ENCODE measurements around the gene PTPMT1. TPM values are rescaled to one million over a fixed set of nuclear protein-coding genes. Genes with fewer than 3 reads are reported as not detected.
A peak's percentile ranks its signal among the peaks of the same experiment; 100 is the strongest.

Gene PTPMT1
- total and polyA plus RNA-seq, 10 donors = 26.1 to 101 (median 44.2) TPM

DNA sequence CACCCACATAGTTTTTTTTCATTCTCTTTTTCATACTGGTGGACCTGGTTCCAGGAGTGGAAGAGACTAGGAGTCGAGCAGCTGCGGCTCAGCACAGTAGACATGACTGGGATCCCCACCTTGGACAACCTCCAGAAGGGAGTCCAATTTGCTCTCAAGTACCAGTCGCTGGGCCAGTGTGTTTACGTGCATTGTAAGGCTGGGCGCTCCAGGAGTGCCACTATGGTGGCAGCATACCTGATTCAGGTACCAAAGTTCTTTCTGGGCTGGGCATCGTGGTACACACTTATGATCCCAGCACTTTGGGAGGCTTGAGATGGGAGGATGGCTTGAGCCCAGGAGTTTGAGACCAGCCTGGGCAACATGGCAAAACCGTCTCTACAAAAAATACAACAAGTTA, 4.2 kb downstream of the PTPMT1 start:
- intact Hi-C loops (cut with DNase I; ENCODE audit: low total_unique reads) = no loop called here
- Histone ChIP-seq H3K27ac (no peak overlapping the region), H3K27me3 (replicated peaks in 1 of 7) (no peaks in the 10 kb centered on the region), H3K4me1 (peaks cover 11 to 65% (median 20%) of the 10 kb centered on the region in 6 donors), H3K9me3 (no peaks in the 10 kb centered on the region), H3K4me3 (no peak overlapping the region), H3K36me3 (peaks cover 9 to 63% (median 45%) of the 10 kb centered on the region in 6 donors)
- no peak for TF ChIP-seq POLR2AphosphoS5 (IDR thresholded peaks at IDR 0.05)
- TF ChIP-seq, protein P1, sequence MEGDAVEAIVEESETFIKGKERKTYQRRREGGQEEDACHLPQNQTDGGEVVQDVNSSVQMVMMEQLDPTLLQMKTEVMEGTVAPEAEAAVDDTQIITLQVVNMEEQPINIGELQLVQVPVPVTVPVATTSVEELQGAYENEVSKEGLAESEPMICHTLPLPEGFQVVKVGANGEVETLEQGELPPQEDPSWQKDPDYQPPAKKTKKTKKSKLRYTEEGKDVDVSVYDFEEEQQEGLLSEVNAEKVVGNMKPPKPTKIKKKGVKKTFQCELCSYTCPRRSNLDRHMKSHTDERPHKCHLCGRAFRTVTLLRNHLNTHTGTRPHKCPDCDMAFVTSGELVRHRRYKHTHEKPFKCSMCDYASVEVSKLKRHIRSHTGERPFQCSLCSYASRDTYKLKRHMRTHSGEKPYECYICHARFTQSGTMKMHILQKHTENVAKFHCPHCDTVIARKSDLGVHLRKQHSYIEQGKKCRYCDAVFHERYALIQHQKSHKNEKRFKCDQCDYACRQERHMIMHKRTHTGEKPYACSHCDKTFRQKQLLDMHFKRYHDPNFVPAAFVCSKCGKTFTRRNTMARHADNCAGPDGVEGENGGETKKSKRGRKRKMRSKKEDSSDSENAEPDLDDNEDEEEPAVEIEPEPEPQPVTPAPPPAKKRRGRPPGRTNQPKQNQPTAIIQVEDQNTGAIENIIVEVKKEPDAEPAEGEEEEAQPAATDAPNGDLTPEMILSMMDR (IDR thresholded peaks at IDR 0.05 in 8 of 11, conservative IDR thresholded peaks at IDR 0.05 in 3 of 11) = no peak
- no peak for TF ChIP-seq POLR2A (IDR thresholded peaks at IDR 0.05)
- DNase-seq = peak; percentile 10
- WGBS, 5 donors = 95 to 99% (median 98%) methylated on average over 7 of the region's 7 CpGs

- H3K9me3 ChIP-seq = no peaks in the 10 kb centered on the region
- H3K4me1 ChIP-seq = peaks cover 6 to 68% (median 14%) of the 10 kb centered on the region in 6 donors
- H3K4me3 ChIP-seq = no peak overlapping the region
- peaks cover 9 to 75% (median 57%) of the 10 kb centered on the region in 6 donors for H3K36me3 ChIP-seq
- H3K27ac ChIP-seq = no peak overlapping the region
- DNase-seq = no peak
- 63 to 83% (median 76%) methylated on average over 3 of the region's 3 CpGs for WGBS, 5 donors
- no peaks in the 10 kb centered on the region for H3K27me3 ChIP-seq (replicated peaks in 1 of 7)
- TF ChIP-seq POLR2A (IDR thresholded peaks at IDR 0.05) = no peak
- intact Hi-C loops (cut with DNase I; ENCODE audit: low total_unique reads) = no loop called here
Observed at GRCh38 chr11:47570651-47571356, 5.4 kb downstream of the PTPMT1 start.

DNA sequence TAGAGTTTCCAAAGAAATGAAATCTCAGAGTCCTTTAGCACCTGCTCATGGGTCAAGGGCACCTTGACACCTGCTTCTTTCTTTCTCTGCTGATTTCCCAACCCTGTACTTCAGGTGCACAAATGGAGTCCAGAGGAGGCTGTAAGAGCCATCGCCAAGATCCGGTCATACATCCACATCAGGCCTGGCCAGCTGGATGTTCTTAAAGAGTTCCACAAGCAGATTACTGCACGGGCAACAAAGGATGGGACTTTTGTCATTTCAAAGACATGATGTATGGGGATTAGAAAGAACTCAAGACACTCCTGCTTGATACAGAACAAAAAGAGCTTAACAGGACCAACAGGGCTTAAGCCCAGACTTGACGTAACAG, 5.9 kb downstream of the PTPMT1 start:
- peaks cover 5 to 67% (median 12%) of the 10 kb centered on the region in 6 donors for H3K4me1 ChIP-seq
- peaks cover 9 to 80% (median 60%) of the 10 kb centered on the region in 6 donors for H3K36me3 ChIP-seq
- no peak overlapping the region for H3K4me3 ChIP-seq
- WGBS, 5 donors = 86 to 94% (median 91%) methylated on average over 4 of the region's 4 CpGs
- DNase-seq = peak; percentile 13
- intact Hi-C loops (cut with DNase I; ENCODE audit: low total_unique reads) = no loop called here
- TF ChIP-seq, protein P1 (IDR thresholded peaks at IDR 0.05 in 8 of 11, conservative IDR thresholded peaks at IDR 0.05 in 3 of 11) = no peak
- no peak for TF ChIP-seq POLR2AphosphoS5 (IDR thresholded peaks at IDR 0.05)
- TF ChIP-seq POLR2A (IDR thresholded peaks at IDR 0.05) = no peak
- no peaks in the 10 kb centered on the region for H3K27me3 ChIP-seq (replicated peaks in 1 of 7)
- no peaks in the 10 kb centered on the region for H3K9me3 ChIP-seq
- H3K27ac ChIP-seq = no peak overlapping the region

- WGBS, 5 donors = 76 to 97% (median 96%) methylated on average over 1 of the region's 1 CpG
- TF ChIP-seq, protein P1 (IDR thresholded peaks at IDR 0.05 in 8 of 11, conservative IDR thresholded peaks at IDR 0.05 in 3 of 11) = no peak
- TF ChIP-seq POLR2A (IDR thresholded peaks at IDR 0.05) = no peak
- TF ChIP-seq POLR2AphosphoS5 (IDR thresholded peaks at IDR 0.05) = no peak
- intact Hi-C loops (cut with DNase I; ENCODE audit: low total_unique reads) = no loop called here
- Histone ChIP-seq H3K9me3 (no peaks in the 10 kb centered on the region), H3K27me3 (replicated peaks in 1 of 7) (no peaks in the 10 kb centered on the region), H3K4me3 (no peak overlapping the region), H3K27ac (no peak overlapping the region), H3K4me1 (peaks cover 0 to 67% (median 12%) of the 10 kb centered on the region in 6 donors), H3K36me3 (peaks cover 9 to 86% (median 61%) of the 10 kb centered on the region in 6 donors)
- DNase-seq = no peak
Observed at GRCh38 chr11:47571895-47572294, 6.5 kb downstream of the PTPMT1 start.
